ENCODE data around the gene EFCAB6.
"Not testable (repeated sequence)": the region's sequence is repeated elsewhere in the genome, so short reads cannot be mapped to it uniquely, and the experiment has no call there.

Gene EFCAB6

DNA sequence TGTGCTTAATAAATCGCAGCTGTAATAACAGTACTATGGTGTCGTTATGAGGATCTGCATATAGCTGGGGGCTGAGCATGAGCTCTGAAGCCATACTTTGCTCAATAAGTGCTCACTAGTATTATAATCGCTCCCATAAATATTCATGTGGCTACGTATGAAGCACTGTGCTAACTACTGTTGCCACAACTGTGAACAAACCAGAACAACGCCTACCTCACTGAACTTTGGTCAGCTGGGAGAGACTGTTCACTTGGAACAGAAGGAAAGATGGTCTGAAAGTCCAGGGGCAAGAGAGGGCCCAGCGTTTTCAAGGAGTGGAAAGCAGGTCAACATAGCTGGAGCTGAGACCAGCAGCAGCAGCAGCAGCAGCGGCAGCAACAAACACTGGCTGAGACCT lies 141.6 kb downstream of the EFCAB6 start:
- DNase-seq (ENCODE audit: insufficient read length, low spot score) (no peak), FAIRE-seq (no peak)
- TF ChIP-seq SPI1 (IDR thresholded peaks at IDR 0.05; ENCODE audit: low read depth, low read length): no peak
- TF ChIP-seq TAF1 (IDR thresholded peaks at IDR 0.05; ENCODE audit: low read depth, low read length): no peak

DNA sequence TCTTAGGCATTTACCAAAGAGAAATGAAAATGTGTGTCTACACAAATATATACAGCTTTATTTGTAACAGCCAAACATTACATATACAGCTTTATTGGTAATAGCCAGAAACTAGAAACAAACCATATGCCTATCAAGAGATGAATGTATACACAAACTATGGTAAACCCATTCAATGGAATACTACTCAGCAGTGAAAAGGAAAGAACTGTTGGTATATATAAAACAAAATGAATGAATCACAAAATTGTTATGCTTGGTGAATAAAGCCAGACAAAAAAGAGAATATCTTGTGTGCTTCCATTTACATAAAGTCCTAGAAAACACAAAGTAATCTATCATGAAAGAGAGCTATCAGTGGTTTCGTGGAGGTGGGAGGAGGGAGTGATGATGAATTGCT lies 142.9 kb downstream of the EFCAB6 start:
- TF ChIP-seq SPI1 (IDR thresholded peaks at IDR 0.05; ENCODE audit: low read depth, low read length) (no peak), TAF1 (IDR thresholded peaks at IDR 0.05; ENCODE audit: low read depth, low read length) (no peak), POU2F2 (IDR thresholded peaks at IDR 0.05; ENCODE audit: low read depth, low read length) (no peak), POLR2A (IDR thresholded peaks at IDR 0.05; ENCODE audit: low read depth, low read length) (no peak), PAX5 (IDR thresholded peaks at IDR 0.05; ENCODE audit: insufficient read depth, low read length, severe bottlenecking) (no peak), POLR2AphosphoS5 (IDR thresholded peaks at IDR 0.05; ENCODE audit: low read depth, low read length) (no peak)
- FAIRE-seq: no peak
- DNase-seq (ENCODE audit: insufficient read length, low spot score): no peak

DNA sequence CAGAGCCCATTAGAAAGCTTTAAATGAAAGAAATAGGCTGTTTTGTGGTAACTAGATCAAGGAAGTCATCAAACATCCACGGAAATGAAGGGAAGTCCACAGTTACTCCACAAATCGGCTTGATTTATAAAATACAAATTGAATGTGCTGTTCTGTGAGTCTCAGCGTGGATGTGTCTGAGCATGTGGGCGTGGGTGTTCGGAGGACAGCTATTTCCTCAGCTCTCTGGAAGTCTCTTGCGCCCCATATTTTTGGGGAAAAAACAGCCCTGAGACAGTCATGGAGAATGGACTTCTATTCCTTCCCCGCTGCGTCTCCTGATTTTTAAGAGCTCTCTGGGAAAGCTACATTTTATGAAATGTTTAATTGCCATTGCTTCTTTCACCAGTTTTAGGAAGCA lies 144.4 kb downstream of the EFCAB6 start:
- DNase-seq (ENCODE audit: insufficient read length, low spot score): no peak
- no peak for FAIRE-seq
- no peak for TF ChIP-seq TAF1 (IDR thresholded peaks at IDR 0.05; ENCODE audit: low read depth, low read length)
- TF ChIP-seq POU2F2 (IDR thresholded peaks at IDR 0.05; ENCODE audit: low read depth, low read length): no peak
- TF ChIP-seq POLR2A (IDR thresholded peaks at IDR 0.05; ENCODE audit: low read depth, low read length): no peak
- no peak for TF ChIP-seq PAX5 (IDR thresholded peaks at IDR 0.05; ENCODE audit: insufficient read depth, low read length, severe bottlenecking)
- TF ChIP-seq POLR2AphosphoS5 (IDR thresholded peaks at IDR 0.05; ENCODE audit: low read depth, low read length): no peak
- TF ChIP-seq SPI1 (IDR thresholded peaks at IDR 0.05; ENCODE audit: low read depth, low read length): no peak

DNA sequence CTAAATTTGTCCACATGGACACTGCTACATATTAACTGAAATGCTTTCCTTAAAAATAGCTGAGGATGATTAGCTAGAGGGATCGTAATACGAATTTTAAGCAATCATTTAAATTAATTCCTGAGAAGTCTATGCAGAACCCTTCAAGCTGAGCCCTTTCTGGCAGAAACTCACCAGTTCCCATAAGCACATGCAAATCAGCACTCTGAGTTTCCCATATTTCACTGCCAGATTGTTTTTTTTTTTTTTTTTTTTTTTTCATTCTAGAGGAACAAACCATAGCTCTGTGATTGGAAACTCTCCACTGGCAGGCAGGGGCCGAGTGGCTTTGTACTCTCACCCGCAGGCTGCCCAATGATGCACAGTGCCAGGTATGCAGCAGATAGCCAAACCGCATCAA lies 145.6 kb downstream of the EFCAB6 start:
- no peak for TF ChIP-seq PAX5 (IDR thresholded peaks at IDR 0.05; ENCODE audit: insufficient read depth, low read length, severe bottlenecking)
- TF ChIP-seq POLR2A (IDR thresholded peaks at IDR 0.05; ENCODE audit: low read depth, low read length): no peak
- no peak for TF ChIP-seq SPI1 (IDR thresholded peaks at IDR 0.05; ENCODE audit: low read depth, low read length)
- TF ChIP-seq POU2F2 (IDR thresholded peaks at IDR 0.05; ENCODE audit: low read depth, low read length): no peak
- TF ChIP-seq TAF1 (IDR thresholded peaks at IDR 0.05; ENCODE audit: low read depth, low read length): no peak
- no peak for TF ChIP-seq POLR2AphosphoS5 (IDR thresholded peaks at IDR 0.05; ENCODE audit: low read depth, low read length)
- FAIRE-seq (no peak), DNase-seq (ENCODE audit: insufficient read length, low spot score) (no peak)

DNA sequence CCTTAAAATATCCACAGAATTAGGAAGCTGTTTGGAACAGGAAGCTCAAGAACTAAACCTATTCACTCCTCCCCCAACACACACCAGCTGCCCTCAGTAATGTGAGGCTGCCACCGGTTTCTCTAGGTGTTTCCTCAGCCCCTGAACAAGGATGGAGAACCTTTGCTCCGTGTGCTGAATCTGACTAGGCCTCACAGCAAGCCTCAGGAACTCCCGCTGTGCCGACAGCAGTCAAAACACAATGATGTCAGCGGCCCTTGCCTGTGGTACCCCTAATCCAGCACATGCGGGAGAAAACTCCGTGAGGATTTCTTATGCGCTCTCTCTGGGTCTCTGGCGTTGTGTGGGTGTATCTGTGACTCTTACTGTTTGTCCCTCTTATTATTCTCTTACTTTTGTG lies 153.3 kb downstream of the EFCAB6 start:
- DNase-seq (ENCODE audit: insufficient read length, low spot score): no peak
- no peak for TF ChIP-seq POLR2A (IDR thresholded peaks at IDR 0.05; ENCODE audit: low read depth, low read length)
- TF ChIP-seq POU2F2 (IDR thresholded peaks at IDR 0.05; ENCODE audit: low read depth, low read length): no peak
- no peak for TF ChIP-seq TAF1 (IDR thresholded peaks at IDR 0.05; ENCODE audit: low read depth, low read length)
- TF ChIP-seq PAX5 (IDR thresholded peaks at IDR 0.05; ENCODE audit: insufficient read depth, low read length, severe bottlenecking): no peak
- no peak for TF ChIP-seq SPI1 (IDR thresholded peaks at IDR 0.05; ENCODE audit: low read depth, low read length)
- TF ChIP-seq POLR2AphosphoS5 (IDR thresholded peaks at IDR 0.05; ENCODE audit: low read depth, low read length): no peak
- FAIRE-seq: no peak

DNA sequence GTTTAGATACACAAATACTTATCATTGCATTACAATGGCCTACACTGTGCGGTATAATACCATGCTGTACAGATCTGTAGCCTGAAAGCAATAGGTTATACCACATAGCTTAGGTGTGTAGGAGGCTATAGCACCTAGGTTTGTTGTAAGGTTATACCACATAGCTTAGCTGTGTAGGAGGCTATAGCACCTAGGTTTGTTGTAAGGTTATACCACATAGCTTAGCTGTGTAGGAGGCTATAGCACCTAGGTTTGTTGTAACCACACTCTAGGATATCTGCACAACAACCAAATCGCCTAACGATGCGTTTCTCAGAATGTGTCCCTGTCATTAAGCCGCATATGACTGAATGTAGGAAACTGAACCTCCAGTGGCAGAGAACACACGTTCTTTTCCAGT lies 155.5 kb downstream of the EFCAB6 start:
- DNase-seq (ENCODE audit: insufficient read length, low spot score): not testable (repeated sequence)
- FAIRE-seq: peak; percentile 69

DNA sequence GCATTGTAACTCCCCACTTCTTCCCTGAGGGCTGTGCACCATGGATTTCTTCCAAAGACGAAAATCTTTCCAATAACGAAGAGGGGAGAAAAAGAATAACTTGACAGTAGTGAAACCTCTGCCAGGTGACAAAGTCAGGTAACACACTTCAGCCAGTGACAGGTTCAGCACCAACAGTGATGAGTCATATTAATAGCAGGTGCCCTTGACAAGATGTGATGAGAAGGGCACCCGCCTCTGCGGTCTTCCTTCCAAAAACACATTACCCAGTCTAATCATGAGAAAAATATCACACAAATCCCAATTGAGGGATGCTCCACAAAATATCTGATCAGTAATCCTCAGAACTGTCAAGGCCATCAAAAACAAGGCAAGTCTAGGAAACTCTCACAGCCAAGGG lies 157.8 kb downstream of the EFCAB6 start:
- TF ChIP-seq POLR2AphosphoS5 (IDR thresholded peaks at IDR 0.05; ENCODE audit: low read depth, low read length): no peak
- FAIRE-seq (no peak), DNase-seq (ENCODE audit: insufficient read length, low spot score) (no peak)

DNA sequence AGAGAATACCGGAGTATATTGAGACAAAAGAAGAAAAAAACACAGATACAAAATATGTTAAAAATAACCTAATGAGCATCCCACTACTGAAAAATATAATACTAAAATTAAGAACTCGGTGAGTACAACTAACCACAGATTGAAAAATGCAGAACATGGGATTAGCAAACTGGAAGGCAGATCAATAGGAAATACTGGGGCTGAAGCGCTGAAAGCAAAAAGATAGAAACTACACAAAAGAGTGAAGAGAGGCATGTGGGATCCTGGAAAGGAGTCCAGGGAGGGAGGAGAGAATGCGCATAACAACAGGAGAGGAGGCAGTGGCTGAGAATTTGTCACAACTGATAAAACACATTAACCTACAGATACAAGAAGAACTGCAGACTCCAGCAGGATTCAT lies 159.3 kb downstream of the EFCAB6 start:
- FAIRE-seq: no peak
- DNase-seq (ENCODE audit: insufficient read length, low spot score): no peak
- TF ChIP-seq TAF1 (IDR thresholded peaks at IDR 0.05; ENCODE audit: low read depth, low read length): no peak
- no peak for TF ChIP-seq POLR2AphosphoS5 (IDR thresholded peaks at IDR 0.05; ENCODE audit: low read depth, low read length)
- no peak for TF ChIP-seq POU2F2 (IDR thresholded peaks at IDR 0.05; ENCODE audit: low read depth, low read length)
- TF ChIP-seq POLR2A (IDR thresholded peaks at IDR 0.05; ENCODE audit: low read depth, low read length): no peak
- no peak for TF ChIP-seq PAX5 (IDR thresholded peaks at IDR 0.05; ENCODE audit: insufficient read depth, low read length, severe bottlenecking)
- TF ChIP-seq SPI1 (IDR thresholded peaks at IDR 0.05; ENCODE audit: low read depth, low read length): no peak

DNA sequence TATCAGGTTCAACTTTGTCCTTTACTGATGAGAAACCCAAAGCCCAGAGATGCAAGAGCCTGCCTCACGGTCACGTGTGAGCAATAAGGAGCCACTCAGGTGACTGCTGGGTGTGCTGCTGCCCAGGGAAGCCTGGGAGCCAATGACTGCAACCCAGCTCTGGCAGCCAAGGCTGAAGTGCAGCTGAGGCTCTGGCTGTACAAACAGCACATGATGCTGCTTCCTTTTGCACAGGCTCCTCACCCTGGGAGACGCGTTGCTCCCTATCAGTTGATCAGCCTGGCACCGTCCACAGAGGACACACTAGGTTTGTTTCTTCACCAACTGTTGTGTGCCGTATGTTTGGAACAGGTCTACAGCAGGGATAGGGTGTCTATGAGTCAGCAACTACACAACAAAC lies 168.7 kb downstream of the EFCAB6 start:
- TF ChIP-seq PAX5 (IDR thresholded peaks at IDR 0.05; ENCODE audit: insufficient read depth, low read length, severe bottlenecking) (no peak), POLR2A (IDR thresholded peaks at IDR 0.05; ENCODE audit: low read depth, low read length) (no peak), TAF1 (IDR thresholded peaks at IDR 0.05; ENCODE audit: low read depth, low read length) (no peak), SPI1 (IDR thresholded peaks at IDR 0.05; ENCODE audit: low read depth, low read length) (no peak), POLR2AphosphoS5 (IDR thresholded peaks at IDR 0.05; ENCODE audit: low read depth, low read length) (no peak), POU2F2 (IDR thresholded peaks at IDR 0.05; ENCODE audit: low read depth, low read length) (no peak)
- FAIRE-seq (no peak), DNase-seq (ENCODE audit: insufficient read length, low spot score) (no peak)

DNA sequence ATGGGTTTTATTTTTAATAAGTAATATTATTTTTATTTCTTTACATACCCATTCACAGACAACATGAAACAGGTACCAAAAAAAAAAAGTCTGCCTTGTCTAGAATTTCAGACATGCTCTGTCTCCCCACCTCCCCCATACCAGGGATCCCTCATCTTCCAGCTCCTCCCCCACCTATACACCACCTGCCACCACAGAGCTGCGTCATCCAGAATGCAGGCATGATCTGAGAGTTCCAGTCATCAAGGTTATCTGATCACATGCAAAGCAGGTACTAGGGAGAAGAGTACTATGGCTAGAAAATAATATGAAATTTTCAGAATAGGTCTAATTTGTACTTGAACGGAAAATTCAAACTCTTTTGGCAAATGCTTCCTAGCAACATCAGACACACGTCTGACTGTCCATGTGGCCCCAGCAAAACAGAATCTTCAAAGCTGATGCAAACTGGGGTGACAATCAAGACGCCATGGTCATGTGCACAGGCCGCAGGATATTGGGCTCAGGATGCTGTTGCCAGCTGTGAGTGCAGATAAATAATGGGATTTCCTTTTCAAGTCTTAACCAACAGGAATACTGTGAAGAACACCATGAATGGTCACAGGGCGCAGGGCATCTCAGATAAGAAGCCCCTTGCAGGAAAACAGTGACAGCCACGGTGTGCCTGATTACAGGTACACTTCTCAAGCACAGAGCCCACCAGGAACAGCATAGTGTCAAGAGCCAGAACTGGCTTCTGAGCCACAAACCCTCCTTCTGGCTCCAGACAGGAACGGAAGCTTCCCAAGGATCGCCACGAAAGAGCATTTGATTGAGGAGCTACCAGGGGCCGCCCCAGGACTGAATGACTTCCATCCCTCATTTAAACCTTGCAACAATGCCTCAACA lies 169.5 kb downstream of the EFCAB6 start:
- DNase-seq (ENCODE audit: insufficient read length, low spot score) (no peak), FAIRE-seq (no peak)
- no peak for TF ChIP-seq POLR2A (IDR thresholded peaks at IDR 0.05; ENCODE audit: low read depth, low read length)
- no peak for TF ChIP-seq POU2F2 (IDR thresholded peaks at IDR 0.05; ENCODE audit: low read depth, low read length)
- TF ChIP-seq PAX5 (IDR thresholded peaks at IDR 0.05; ENCODE audit: insufficient read depth, low read length, severe bottlenecking): no peak
- TF ChIP-seq SPI1 (IDR thresholded peaks at IDR 0.05; ENCODE audit: low read depth, low read length): no peak
- no peak for TF ChIP-seq POLR2AphosphoS5 (IDR thresholded peaks at IDR 0.05; ENCODE audit: low read depth, low read length)
- TF ChIP-seq TAF1 (IDR thresholded peaks at IDR 0.05; ENCODE audit: low read depth, low read length): no peak

Measured in GM12891 (cell line).